ENCODE results near the gene CXXC5.

CXXC5 gene

GRCh38 chr5:139666551-139666950 is 18.4 kb downstream of the CXXC5 start:
- no peak for DNase-seq (ENCODE audit: low read depth, low spot score)
- no peak overlapping the region for H3K4me3 ChIP-seq (ENCODE audit: low read depth, low read length)
- no peak for TF ChIP-seq CTCF (IDR thresholded peaks at IDR 0.05; ENCODE audit: insufficient read depth, low read length, missing control alignments)
- ChIA-PET CTCF (interaction anchor here (0.7 to 3.9 kb wide), 10 partner anchors 11 to 122 kb away, joined by 3 to 19 read pairs (median 5); no protein-coding TSS in a partner anchor), POLR2A (interaction anchor here (1.4 to 2.3 kb wide), 2 partner anchors 14 to 30 kb away, joined by 3 to 8 read pairs; no protein-coding TSS in a partner anchor)

- no peak overlapping the region for H3K4me3 ChIP-seq (ENCODE audit: low read depth, low read length)
- no peak for DNase-seq (ENCODE audit: low read depth, low spot score)
- ChIA-PET CTCF (interaction anchor here (0.6 to 4.9 kb wide), 14 partner anchors 11 to 121 kb away, joined by 3 to 27 read pairs (median 4); no protein-coding TSS in a partner anchor), POLR2A (interaction anchor here (1.0 to 2.3 kb wide), 5 partner anchors 11 to 29 kb away, joined by 3 to 14 read pairs (median 4); no protein-coding TSS in a partner anchor)
- no peak for TF ChIP-seq CTCF (IDR thresholded peaks at IDR 0.05; ENCODE audit: insufficient read depth, low read length, missing control alignments)
Measured at GRCh38 chr5:139667001-139667729, 19.0 kb downstream of the CXXC5 start.

- ChIA-PET CTCF (interaction anchor here (0.6 to 4.9 kb wide), 10 partner anchors 10 to 107 kb away, joined by 3 to 27 read pairs (median 6); no protein-coding TSS in a partner anchor), POLR2A (interaction anchor here (1.0 to 2.3 kb wide), 5 partner anchors 10 to 28 kb away, joined by 3 to 14 read pairs (median 4); no protein-coding TSS in a partner anchor)
- TF ChIP-seq CTCF (IDR thresholded peaks at IDR 0.05; ENCODE audit: insufficient read depth, low read length, missing control alignments): no peak
- no peak for DNase-seq (ENCODE audit: low read depth, low spot score)
- peak overlapping the region; percentile 47 for H3K4me3 ChIP-seq (ENCODE audit: low read depth, low read length)
Measured at GRCh38 chr5:139667730-139668063, 19.5 kb downstream of the CXXC5 start.

GRCh38 chr5:139668064-139668880 is 20.1 kb downstream of the CXXC5 start:
- no peak for TF ChIP-seq CTCF (IDR thresholded peaks at IDR 0.05; ENCODE audit: insufficient read depth, low read length, missing control alignments)
- POLR2A ChIA-PET: interaction anchor here (1.0 to 2.3 kb wide), 5 partner anchors 9 to 28 kb away, joined by 3 to 14 read pairs (median 4); no protein-coding TSS in a partner anchor
- CTCF ChIA-PET: interaction anchor here (1.0 to 4.9 kb wide), 10 partner anchors 9 to 97 kb away, joined by 3 to 27 read pairs (median 6); no protein-coding TSS in a partner anchor
- DNase-seq (ENCODE audit: low read depth, low spot score): no peak
- peak overlapping the region; percentile 47 for H3K4me3 ChIP-seq (ENCODE audit: low read depth, low read length)

- POLR2A ChIA-PET: interaction anchor here (2.0 kb wide), 1 partner anchor 21 kb away, joined by 14 read pairs; no protein-coding TSS in a partner anchor
- CTCF ChIA-PET: interaction anchor here (1.0 to 4.9 kb wide), 7 partner anchors 9 to 106 kb away, joined by 3 to 27 read pairs (median 3); no protein-coding TSS in a partner anchor
- no peak for TF ChIP-seq CTCF (IDR thresholded peaks at IDR 0.05; ENCODE audit: insufficient read depth, low read length, missing control alignments)
- no peak overlapping the region for H3K4me3 ChIP-seq (ENCODE audit: low read depth, low read length)
- DNase-seq (ENCODE audit: low read depth, low spot score): no peak
Measured at GRCh38 chr5:139668924-139669661, 20.9 kb downstream of the CXXC5 start.
